Measurements from ENCODE around the gene GALE. TPM values are rescaled to one million over a fixed set of nuclear protein-coding genes. Genes with fewer than 3 reads are reported as not detected.
A peak's percentile ranks its signal among the peaks of the same experiment; 100 is the strongest.
"Not testable (repeated sequence)": the region's sequence is repeated elsewhere in the genome, so short reads cannot be mapped to it uniquely, and the experiment has no call there.

GALE gene
- polyA plus RNA-seq, 3 donors: 17.6 to 21.9 (median 18.0) TPM

- Mint-ChIP-seq H3K4me1 (peaks cover 27% of the 10 kb centered on the region), H3K9me3 (no peaks in the 10 kb centered on the region), H3K27ac (peak overlapping the region in 3 of 7 donors; percentile 12 to 38 (median 18)), H3K27me3 (ENCODE audit: low read depth in 3 of 3) (peaks cover 0 to 5% (median 0%) of the 10 kb centered on the region in 3 donors), H3K36me3 (no peaks in the 10 kb centered on the region), H3K4me3 (no peak overlapping the region)
- Histone ChIP-seq H3K27ac (ENCODE audit: low read depth in 1 of 2, low read length in 2 of 2) (peak overlapping the region in 1 of 2 donors; percentile 68), H4K20me1 (ENCODE audit: insufficient read depth, low read length) (no peaks in the 10 kb centered on the region), H3K4me2 (replicated peaks; ENCODE audit: extremely low read depth, low read length, poor library complexity, severe bottlenecking) (no peak overlapping the region), H3K79me2 (ENCODE audit: insufficient read depth, low read length) (no peaks in the 10 kb centered on the region), H3K27me3 (ENCODE audit: control insufficient read depth in 2 of 2, insufficient read depth in 2 of 2, low read length in 2 of 2) (no peaks in the 10 kb centered on the region), H3K4me3 (replicated peaks in 1 of 3; ENCODE audit: low read depth in 2 of 3, low read length in 3 of 3) (no peak overlapping the region), H2AFZ (ENCODE audit: insufficient read depth, low read depth, low read length, poor library complexity, severe bottlenecking) (no peak overlapping the region), H3K9ac (ENCODE audit: insufficient read depth, low read length, poor library complexity, severe bottlenecking) (no peak overlapping the region), H3K36me3 (replicated peaks in 1 of 2; ENCODE audit: control insufficient read depth in 1 of 2, insufficient read depth in 2 of 2, low read length in 2 of 2) (no peaks in the 10 kb centered on the region), H3K9me3 (replicated peaks in 1 of 2; ENCODE audit: control insufficient read depth in 1 of 2, insufficient read depth in 1 of 2, low read length in 2 of 2) (no peaks in the 10 kb centered on the region), H3K4me1 (ENCODE audit: control insufficient read depth in 1 of 2, insufficient read depth in 2 of 2, low read length in 2 of 2) (peaks cover 26% of the 10 kb centered on the region in 2 donors)
- intact Hi-C loops (cut with micrococcal nuclease): no loop called here
- WGBS (ENCODE audit: insufficient coverage): no CpG with 5 or more reads among the region's 3 CpGs
- no peak for TF ChIP-seq CTCF (IDR thresholded peaks at IDR 0.05)
- peak in 2 of 3 donors; percentile 72 to 77 for DNase-seq
Measured at GRCh38 chr1:23836037-23836436, 35.5 kb upstream of the GALE start.

GRCh38 chr1:23834156-23834555, 33.6 kb upstream of the GALE start:
- H3K4me1 ChIP-seq (ENCODE audit: control insufficient read depth in 1 of 2, insufficient read depth in 2 of 2, low read length in 2 of 2): peaks cover 22 to 25% of the 10 kb centered on the region in 2 donors
- H3K9me3 ChIP-seq (replicated peaks in 1 of 2; ENCODE audit: control insufficient read depth in 1 of 2, insufficient read depth in 1 of 2, low read length in 2 of 2); H3K27ac Mint-ChIP-seq; H3K27me3 Mint-ChIP-seq (ENCODE audit: low read depth in 3 of 3); H3K36me3 ChIP-seq (replicated peaks in 1 of 2; ENCODE audit: control insufficient read depth in 1 of 2, insufficient read depth in 2 of 2, low read length in 2 of 2); H3K79me2 ChIP-seq (ENCODE audit: insufficient read depth, low read length); H3K4me3 Mint-ChIP-seq; H3K36me3 Mint-ChIP-seq; H3K4me3 ChIP-seq (replicated peaks in 1 of 3; ENCODE audit: low read depth in 2 of 3, low read length in 3 of 3); H3K9me3 Mint-ChIP-seq; DNase-seq; H3K4me2 ChIP-seq (replicated peaks; ENCODE audit: extremely low read depth, low read length, poor library complexity, severe bottlenecking); H3K27ac ChIP-seq (ENCODE audit: low read depth in 1 of 2, low read length in 2 of 2); H2AFZ ChIP-seq (ENCODE audit: insufficient read depth, low read depth, low read length, poor library complexity, severe bottlenecking); H4K20me1 ChIP-seq (ENCODE audit: insufficient read depth, low read length); H3K27me3 ChIP-seq (ENCODE audit: control insufficient read depth in 2 of 2, insufficient read depth in 2 of 2, low read length in 2 of 2); H3K9ac ChIP-seq (ENCODE audit: insufficient read depth, low read length, poor library complexity, severe bottlenecking); intact Hi-C loops (cut with micrococcal nuclease): not testable (repeated sequence)
- WGBS (ENCODE audit: insufficient coverage): 88% methylated on average over 4 of the region's 6 CpGs
- H3K4me1 Mint-ChIP-seq: peaks cover 19% of the 10 kb centered on the region
